ENCODE data around the gene KIAA1217.

- TF ChIP-seq CTCF (conservative IDR thresholded peaks at IDR 0.05; ENCODE audit: low read depth, low read length) (no peak), EZH2 (IDR thresholded peaks at IDR 0.05; ENCODE audit: borderline replicate concordance, low read depth, low read length, poor library complexity, severe bottlenecking) (no peak)
These were observed 232.2 kb downstream of the KIAA1217 start for GRCh38 chr10:24440817-24441797.
